IMR-90 (cell line): ENCODE results near the gene ARHGEF16. TPM values are rescaled to one million over a fixed set of nuclear protein-coding genes. Genes with fewer than 3 reads are reported as not detected.

Experiments used
- ATAC-seq: fragments of 200-7000 bp; cut with Tn5 transposase; 2 replicates; pipeline ENCODE4 v1.9.1; 2020; ENCODE audit warnings: low read depth, mild to moderate bottlenecking, moderate library complexity
- BruUV-seq: library from RNA; stranded (reverse); fragments of 400-500 nt; replicated peaks from 2 replicates; lab custom pipeline; 2021; lab: Mats Ljungman, UMichigan
- CTCF ChIA-PET: fragments of 300-600 bp; formaldehyde crosslinking; extraction: SDS; loops from one replicate; lab custom pipeline; 2021; ENCODE audit warnings: antibody characterized with exemption; lab: Yijun Ruan, JAX
- POLR2A ChIA-PET: fragments of 300-600 bp; sonication (Branson Sonifier 250); formaldehyde crosslinking; loops from one replicate; lab custom pipeline; 2022; ENCODE audit warnings: antibody characterized with exemption; ENCODE audit not compliant: unreplicated experiment; lab: Charles Lee
- DNase-seq: peaks from one replicate; pipeline ENCODE4 v3.0.0; 2013
- H2AFZ ChIP-seq: replicated peaks from 2 replicates; pipeline ENCODE3; 2013; ENCODE audit warnings: low read length, mild to moderate bottlenecking; ENCODE audit not compliant: poor library complexity
- H2AK5ac ChIP-seq: 2 replicates; pipeline ENCODE4 v1.6.1; 2013; ENCODE audit warnings: low read depth, low read length, inconsistent platforms
- H2AK9ac ChIP-seq: replicated peaks from 2 replicates; pipeline ENCODE3; 2013; ENCODE audit warnings: mild to moderate bottlenecking, low read depth, low read length, moderate library complexity; ENCODE audit not compliant: poor library complexity
- H2BK120ac ChIP-seq: 2 replicates; pipeline ENCODE4 v1.6.1; 2013; ENCODE audit warnings: low read depth, low read length, inconsistent platforms
- H2BK15ac ChIP-seq: 3 replicates; pipeline ENCODE4 v1.6.1; 2013; ENCODE audit warnings: low read depth, low read length, inconsistent platforms
- H2BK20ac ChIP-seq: 2 replicates; pipeline ENCODE4 v1.6.1; 2013; ENCODE audit warnings: low read depth, mild to moderate bottlenecking, inconsistent platforms, low read length, moderate library complexity
- H2BK5ac ChIP-seq: 2 replicates; pipeline ENCODE4 v1.6.1; 2013; ENCODE audit warnings: mild to moderate bottlenecking, low read depth, low read length, inconsistent platforms; ENCODE audit not compliant: poor library complexity, severe bottlenecking
- H3K14ac ChIP-seq: replicated peaks from 2 replicates; pipeline ENCODE4 v1.6.1; 2013; ENCODE audit warnings: low read depth, low read length, inconsistent platforms
- H3K18ac ChIP-seq: 2 replicates; pipeline ENCODE4 v1.6.1; 2013; ENCODE audit warnings: low read depth, low read length, control low read depth
- H3K23ac ChIP-seq: 2 replicates; pipeline ENCODE4 v1.6.1; 2013; ENCODE audit warnings: low read depth, low read length, inconsistent platforms
- H3K27ac ChIP-seq: 2 replicates; pipeline ENCODE4 v1.5.1; 2013; ENCODE audit warnings: mild to moderate bottlenecking, control low read depth, low read length; ENCODE audit not compliant: insufficient read depth
- H3K27me3 ChIP-seq: 2 replicates; pipeline ENCODE4 v1.6.1; 2013; ENCODE audit warnings: low read length; ENCODE audit not compliant: control insufficient read depth, insufficient read depth
- H3K36me3 ChIP-seq: 2 replicates; pipeline ENCODE4 v1.6.1; 2013; ENCODE audit warnings: low read length, mixed read lengths; ENCODE audit not compliant: control insufficient read depth, insufficient read depth
- H3K4ac ChIP-seq: 2 replicates; pipeline ENCODE4 v1.6.1; 2013; ENCODE audit warnings: low read depth, low read length, inconsistent platforms
- H3K4me1 ChIP-seq: 2 replicates; pipeline ENCODE4 v1.6.1; 2013; ENCODE audit warnings: low read length, mixed read lengths; ENCODE audit not compliant: control insufficient read depth, insufficient read depth
- H3K4me2 ChIP-seq: 2 replicates; pipeline ENCODE4 v1.6.1; 2013; ENCODE audit warnings: low read depth, mild to moderate bottlenecking, control low read depth, low read length, moderate library complexity
- H3K4me3 ChIP-seq: 2 replicates; pipeline ENCODE4 v1.5.1; 2013; ENCODE audit warnings: low read depth, mild to moderate bottlenecking, control low read depth, low read length, moderate library complexity; ENCODE audit not compliant: insufficient read depth
- H3K56ac ChIP-seq: 2 replicates; pipeline ENCODE4 v1.6.1; 2013; ENCODE audit warnings: low read length, inconsistent platforms; ENCODE audit not compliant: insufficient read depth; ENCODE audit errors: extremely low read depth
- H3K79me1 ChIP-seq, 2 experiments: 2 replicates each; pipeline ENCODE4 v1.6.1; 2013; ENCODE audit warnings: low read length in 2 of 2, inconsistent platforms in 1 of 2, low read depth in 1 of 2
- H3K9ac ChIP-seq: 2 replicates; pipeline ENCODE4 v1.6.1; 2013; ENCODE audit warnings: low read depth, low read length, control low read depth
- H3K9me1 ChIP-seq: 2 replicates; pipeline ENCODE4 v1.6.1; 2013; ENCODE audit warnings: low read length, inconsistent platforms; ENCODE audit not compliant: insufficient read depth
- H3K9me3 ChIP-seq: 2 replicates; pipeline ENCODE4 v1.6.1; 2013; ENCODE audit warnings: low read length; ENCODE audit not compliant: control insufficient read depth, insufficient read depth
- H4K20me1 ChIP-seq: 2 replicates; pipeline ENCODE4 v1.6.1; 2013; ENCODE audit warnings: low read length, inconsistent platforms; ENCODE audit not compliant: insufficient read depth
- H4K5ac ChIP-seq: 2 replicates; pipeline ENCODE4 v1.6.1; 2013; ENCODE audit warnings: mild to moderate bottlenecking, low read depth, low read length, control low read depth
- H4K8ac ChIP-seq, 2 experiments: 2 replicates each; pipeline ENCODE4 v1.6.1; 2013; ENCODE audit warnings: low read depth in 2 of 2, low read length in 2 of 2, control low read depth in 1 of 2, inconsistent platforms in 1 of 2
- H4K91ac ChIP-seq: 2 replicates; pipeline ENCODE4 v1.6.1; 2013; ENCODE audit warnings: low read depth, low read length, inconsistent platforms; ENCODE audit not compliant: insufficient read depth
- BHLHE40 ChIP-seq: fragments of 150-350 bp; IDR thresholded peaks from 2 replicates; pipeline ENCODE4 v1.6.1; 2016; ENCODE audit warnings: mild to moderate bottlenecking, low read depth, low read length
- CEBPB ChIP-seq: IDR thresholded peaks from 2 replicates; pipeline ENCODE4 v1.6.1; 2012; ENCODE audit warnings: low read depth, low read length, improper control_type of control experiment
- CHD1 ChIP-seq: IDR thresholded peaks from 2 replicates; pipeline ENCODE4 v1.6.1; 2012; ENCODE audit warnings: low read depth, low read length, improper control_type of control experiment
- CTCF ChIP-seq: conservative IDR thresholded peaks from 2 replicates; pipeline ENCODE4 v1.5.1; 2012; ENCODE audit warnings: mild to moderate bottlenecking, low read depth, low read length, improper control_type of control experiment
- ELK1 ChIP-seq: fragments of 150-350 bp; IDR thresholded peaks from 2 replicates; pipeline ENCODE4 v1.6.1; 2016; ENCODE audit warnings: low read depth, mild to moderate bottlenecking, low read length, moderate library complexity, borderline replicate concordance
- FOS ChIP-seq: fragments of 150-350 bp; IDR thresholded peaks from 2 replicates; pipeline ENCODE4 v1.6.1; 2016; ENCODE audit warnings: low read depth, low read length
- MAFK ChIP-seq: IDR thresholded peaks from 2 replicates; pipeline ENCODE4 v1.6.1; 2012; ENCODE audit warnings: low read depth, low read length, improper control_type of control experiment
- MAZ ChIP-seq: IDR thresholded peaks from 2 replicates; pipeline ENCODE4 v1.6.1; 2012; ENCODE audit warnings: low read depth, mild to moderate bottlenecking, low read length, improper control_type of control experiment, moderate library complexity, borderline replicate concordance
- MXI1 ChIP-seq: IDR thresholded peaks from 2 replicates; pipeline ENCODE4 v1.6.1; 2012; ENCODE audit warnings: low read depth, mild to moderate bottlenecking, low read length, moderate library complexity, borderline replicate concordance
- NFE2L2 ChIP-seq: fragments of 150-350 bp; IDR thresholded peaks from 2 replicates; pipeline ENCODE4 v1.6.1; 2016; ENCODE audit warnings: low read depth, mild to moderate bottlenecking, low read length
- USF2 ChIP-seq: fragments of 150-350 bp; IDR thresholded peaks from 2 replicates; pipeline ENCODE4 v1.6.1; 2017; ENCODE audit warnings: mild to moderate bottlenecking, antibody characterized with exemption, low read length, low read depth
- WGBS, 2 experiments: methylation state at CpG; one replicate each; pipeline versions ENCODE4 v1.1.5 to v1.1.7; 2013; ENCODE audit warnings: missing lambda C conversion rate in 2 of 2; ENCODE audit not compliant: insufficient read length in 1 of 2; ENCODE audit errors: extremely low coverage in 2 of 2; 5-methylcytosine and 5-hydroxymethylcytosine counted together
- dilution Hi-C: fragments of 300-500 bp; cut with HindIII; formaldehyde crosslinking; loops from one replicate; pipeline ENCODE4 v1.14.3; 2018; ENCODE audit warnings: low sequenced_read_pairs; ENCODE audit not compliant: unreplicated experiment
- in situ Hi-C: fragments of 300-500 bp; cut with MboI; formaldehyde crosslinking; loops from 3 replicates; pipeline ENCODE4 v1.14.3; 2019; ENCODE audit warnings: low sequenced_read_pairs, inconsistent platforms, mixed read lengths
- intact Hi-C: fragments of 100-400 bp; cut with micrococcal nuclease; formaldehyde crosslinking; loops from 2 replicates; pipeline ENCODE4 v1.10.0; 2022
- polyA plus RNA-seq, 3 experiments: library from polyadenylated mRNA; depleted of rRNA; stranded (reverse); fragments of >200 nt; gene quantifications; 2 replicates each; pipeline ENCODE4 v1.2.3, GENCODE V29; 2012; ENCODE audit warnings: low replicate concordance in 1 of 3
- total RNA-seq: library from RNA; depleted of rRNA; stranded (reverse); fragments of >200 nt; gene quantifications from 2 replicates; pipeline ENCODE4 v1.2.3, GENCODE V29; 2012

The ARHGEF16 gene
- total and polyA plus RNA-seq, 2 of the 4 experiments (the other 2 are of a cell fraction) = 0.18 to 0.39 TPM

DNA sequence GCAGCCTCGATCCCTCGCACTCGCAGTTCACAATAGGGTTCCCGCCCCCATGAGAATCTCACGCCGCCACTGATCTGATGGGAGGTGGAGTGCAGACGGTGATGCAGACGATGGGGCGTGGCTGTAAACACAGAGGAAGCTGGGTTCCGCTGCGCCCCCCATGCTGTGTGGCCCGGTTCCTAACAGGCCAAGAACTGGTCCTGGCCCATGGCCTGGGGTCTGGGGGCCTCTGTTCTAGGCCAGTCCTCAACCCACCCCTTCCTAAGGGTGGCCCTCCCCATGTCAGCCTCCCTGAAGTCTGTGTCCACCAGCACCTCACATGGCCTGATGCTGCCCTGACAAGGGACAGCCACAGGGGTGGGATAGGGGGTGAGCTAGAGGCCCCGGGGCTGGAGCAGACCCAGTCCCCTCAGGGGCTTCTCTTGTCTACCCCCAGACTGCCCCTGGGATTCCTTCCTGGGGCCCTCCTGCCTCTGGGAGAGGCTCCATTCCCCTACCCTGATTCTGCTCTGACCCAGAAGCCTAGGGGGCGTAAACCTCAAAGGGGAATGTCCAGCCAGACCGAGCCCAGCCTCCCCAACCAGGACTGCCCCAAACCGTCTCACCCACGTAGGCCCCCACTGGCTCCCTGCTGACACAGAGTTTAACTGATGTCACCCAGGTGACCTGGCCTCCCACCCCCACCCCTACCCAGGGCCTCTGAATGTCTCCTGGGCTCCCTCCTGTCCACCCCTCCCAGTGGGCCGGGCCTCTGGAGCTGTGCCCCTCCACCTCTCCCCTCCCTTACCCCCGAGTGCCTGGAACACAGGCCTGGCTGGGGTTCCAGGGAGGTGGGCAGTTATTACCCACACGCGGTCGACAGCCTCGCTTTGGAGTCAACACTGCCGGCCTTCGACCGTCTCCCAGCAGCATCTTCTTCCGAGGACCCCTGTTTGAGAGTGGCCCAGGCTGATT, 14.8 kb upstream of the ARHGEF16 start:
- Histone ChIP-seq H3K23ac (no peak overlapping the region), H4K20me1 (no peaks in the 10 kb centered on the region), H3K9me3 (0 out of 2 replicates have a peak, but pooled peaks cover 2% of the 10 kb centered on the region), H2AK9ac (no peak overlapping the region), H3K4me3 (no peak overlapping the region), H2BK20ac (no peak overlapping the region), H4K5ac (no peak overlapping the region), H3K4me2 (no peak overlapping the region), H3K18ac (no peak overlapping the region), H3K4ac (no peak overlapping the region), H2AFZ (no peak overlapping the region), H3K14ac (no peak overlapping the region), H3K9me1 (no peaks in the 10 kb centered on the region), H3K36me3 (no peaks in the 10 kb centered on the region), H3K27ac (no peak overlapping the region), H3K4me1 (no peaks in the 10 kb centered on the region), H4K91ac (no peak overlapping the region), H3K9ac (no peak overlapping the region), H4K8ac (no peak overlapping the region), H2BK15ac (no peak overlapping the region), H2AK5ac (no peak overlapping the region), H2BK120ac (no peak overlapping the region), H2BK5ac (no peak overlapping the region), H3K27me3 (peaks cover 33% of the 10 kb centered on the region), H3K56ac (no peak overlapping the region), H3K79me1 (no peaks in the 10 kb centered on the region)
- ATAC-seq (no peak), DNase-seq (no peak)
- TF ChIP-seq CTCF (no peak), CEBPB (no peak), ELK1 (no peak), FOS (no peak), USF2 (no peak), MAFK (no peak), MXI1 (no peak), MAZ (no peak), BHLHE40 (no peak), NFE2L2 (no peak), CHD1 (no peak)
- POLR2A ChIA-PET = no interaction called here
- WGBS, 2 experiments = 71% methylated on average over 9 of the region's 27 CpGs; no CpG with 5 or more reads in 1 of the 2 experiments
- dilution Hi-C loops = no loop called here
- CTCF ChIA-PET = no interaction called here
- no TSS peak for BruUV-seq
- intact Hi-C loops = no loop called here
- in situ Hi-C loops = no loop called here
